ENCODE data around the gene PALM2AKAP2.

PALM2AKAP2 gene

GRCh38 chr9:109781541-109782197 lies 1.7 kb downstream of the PALM2AKAP2 start:
- Histone ChIP-seq H3K27me3 (replicated peaks; ENCODE audit: control insufficient read depth, insufficient read depth, low read length) (peaks cover 1% of the 10 kb centered on the region; the same call in 1 of the 2 replicates), H3K4me3 (replicated peaks; ENCODE audit: low read depth, low read length) (no peak overlapping the region), H3K36me3 (ENCODE audit: control insufficient read depth, insufficient read depth, low read length) (no peaks in the 10 kb centered on the region)
- DNase-seq (ENCODE audit: extremely low read depth, insufficient read length): no peak
- no peak for TF ChIP-seq CTCF (IDR thresholded peaks at IDR 0.05; ENCODE audit: insufficient read depth, low read length, poor library complexity, severe bottlenecking)

GRCh38 chr9:109787735-109788134 lies 7.7 kb downstream of the PALM2AKAP2 start:
- DNase-seq (ENCODE audit: extremely low read depth, insufficient read length): no peak
- TF ChIP-seq CTCF (IDR thresholded peaks at IDR 0.05; ENCODE audit: insufficient read depth, low read length, poor library complexity, severe bottlenecking): no peak
- Histone ChIP-seq H3K4me3 (replicated peaks; ENCODE audit: low read depth, low read length) (no peak overlapping the region), H3K36me3 (ENCODE audit: control insufficient read depth, insufficient read depth, low read length) (no peaks in the 10 kb centered on the region), H3K27me3 (replicated peaks; ENCODE audit: control insufficient read depth, insufficient read depth, low read length) (no peaks in the 10 kb centered on the region; the same call in 1 of the 2 replicates)

GRCh38 chr9:109789556-109789955 lies 9.6 kb downstream of the PALM2AKAP2 start:
- no peak for DNase-seq (ENCODE audit: extremely low read depth, insufficient read length)
- H3K36me3 ChIP-seq (ENCODE audit: control insufficient read depth, insufficient read depth, low read length): no peaks in the 10 kb centered on the region

GRCh38 chr9:109789971-109790370 lies 10.0 kb downstream of the PALM2AKAP2 start:
- H3K27me3 ChIP-seq (replicated peaks; ENCODE audit: control insufficient read depth, insufficient read depth, low read length): no peaks in the 10 kb centered on the region; the same call in 1 of the 2 replicates
- no peak for TF ChIP-seq CTCF (IDR thresholded peaks at IDR 0.05; ENCODE audit: insufficient read depth, low read length, poor library complexity, severe bottlenecking)
- no peak overlapping the region for H3K4me3 ChIP-seq (replicated peaks; ENCODE audit: low read depth, low read length)
- H3K36me3 ChIP-seq (ENCODE audit: control insufficient read depth, insufficient read depth, low read length): no peaks in the 10 kb centered on the region
- DNase-seq (ENCODE audit: extremely low read depth, insufficient read length): no peak

More at GRCh38 chr9:109789556-109789955, 9.6 kb downstream of the PALM2AKAP2 start:
- no peak overlapping the region for H3K4me3 ChIP-seq (replicated peaks; ENCODE audit: low read depth, low read length)
- H3K27me3 ChIP-seq (replicated peaks; ENCODE audit: control insufficient read depth, insufficient read depth, low read length): no peaks in the 10 kb centered on the region; the same call in 1 of the 2 replicates
- no peak for TF ChIP-seq CTCF (IDR thresholded peaks at IDR 0.05; ENCODE audit: insufficient read depth, low read length, poor library complexity, severe bottlenecking)

DNA sequence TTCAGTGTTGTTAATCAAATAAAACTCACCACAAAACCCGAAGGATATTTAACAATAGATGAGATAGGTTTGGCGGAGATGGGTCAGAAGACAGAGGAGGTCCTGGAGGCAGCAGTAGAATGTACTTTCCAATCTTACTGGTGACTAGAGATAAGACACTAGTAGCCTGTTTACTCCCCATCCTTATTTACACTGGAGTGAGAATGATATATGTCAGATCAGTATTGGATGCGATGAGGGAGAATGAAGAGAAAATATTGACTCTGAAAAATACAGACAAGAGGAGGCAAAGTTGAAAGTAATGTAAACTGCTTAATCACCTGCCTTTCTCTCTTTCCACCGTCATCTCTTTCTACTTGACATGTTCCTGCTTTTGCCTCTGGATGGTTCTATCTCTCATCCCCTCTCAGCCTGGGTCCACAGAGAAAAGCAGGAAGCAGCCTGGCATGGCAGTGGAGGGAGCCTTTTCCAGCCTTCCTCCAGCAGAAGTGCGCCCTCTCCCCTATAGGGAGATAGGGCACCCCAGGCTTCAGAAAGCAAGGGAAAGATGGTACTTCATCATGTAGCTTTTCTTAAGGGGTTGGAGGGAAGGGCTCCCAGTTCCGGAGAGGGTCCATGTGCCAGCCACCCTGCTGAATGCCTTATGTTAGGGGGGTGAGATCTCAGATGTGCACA lies 11.1 kb downstream of the PALM2AKAP2 start:
- DNase-seq (ENCODE audit: extremely low read depth, insufficient read length): no peak
- Histone ChIP-seq H3K27me3 (replicated peaks; ENCODE audit: control insufficient read depth, insufficient read depth, low read length) (no peaks in the 10 kb centered on the region), H3K4me3 (replicated peaks; ENCODE audit: low read depth, low read length) (no peak overlapping the region), H3K36me3 (ENCODE audit: control insufficient read depth, insufficient read depth, low read length) (no peaks in the 10 kb centered on the region)
- TF ChIP-seq CTCF (IDR thresholded peaks at IDR 0.05; ENCODE audit: insufficient read depth, low read length, poor library complexity, severe bottlenecking): no peak
